ENCODE measurements around the gene ATAD5. TPM values are rescaled to one million over a fixed set of nuclear protein-coding genes. Genes with fewer than 3 reads are reported as not detected.
"Not testable (repeated sequence)": the region's sequence is repeated elsewhere in the genome, so short reads cannot be mapped to it uniquely, and the experiment has no call there.

ATAD5 gene
- total RNA-seq, 1 donor from 2014 or later: 4.3 TPM

DNA sequence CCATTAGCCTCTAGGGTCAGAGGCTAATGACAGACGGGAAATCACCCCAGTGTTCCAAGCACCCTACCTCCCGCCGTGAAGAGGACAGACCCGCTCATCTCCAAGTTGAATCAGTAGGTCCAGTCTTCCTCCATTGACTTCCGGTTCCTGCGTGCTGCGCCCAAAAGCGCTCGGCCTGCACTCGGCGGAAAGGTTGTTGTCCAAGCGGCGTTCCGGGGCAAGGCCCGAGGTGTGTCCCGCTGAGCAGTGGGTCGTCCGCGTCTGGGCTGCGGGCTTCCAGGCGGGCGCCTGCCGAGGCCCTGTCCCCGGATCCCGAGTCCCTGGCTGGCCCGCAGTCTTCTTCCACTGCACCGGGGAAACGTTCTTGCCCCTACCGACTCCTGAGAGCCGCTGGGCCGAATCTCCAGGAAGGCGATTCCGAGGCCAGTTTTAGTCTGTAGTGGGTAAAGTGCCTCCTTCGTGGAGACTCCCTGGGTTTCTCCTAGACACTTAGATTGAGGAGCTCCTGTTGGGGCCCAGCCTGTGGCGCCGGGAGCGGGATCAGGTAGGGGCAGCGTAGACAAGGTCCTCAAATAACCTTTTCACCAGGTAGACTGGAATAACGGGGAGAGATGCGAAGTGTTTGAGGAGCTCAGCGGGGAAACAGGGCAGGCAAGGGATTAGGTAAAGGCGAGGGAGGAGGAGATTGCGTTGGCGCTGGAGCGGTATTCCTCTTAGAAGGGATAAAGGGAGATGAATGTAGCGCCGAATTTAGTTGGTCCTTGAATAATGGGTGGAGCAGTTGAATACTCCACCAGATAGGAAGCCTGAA lies 74.5 kb downstream of the ATAD5 start, which contains the start of gene TEFM:
Gene TEFM, minus strand, starts transcription at position 138 of the 811 bp plus-strand sequence. Its CDS starts 40 bp downstream, at position 98.
- peak; percentile 67 for DNase-seq (ENCODE audit: low read depth, low spot score)

DNA sequence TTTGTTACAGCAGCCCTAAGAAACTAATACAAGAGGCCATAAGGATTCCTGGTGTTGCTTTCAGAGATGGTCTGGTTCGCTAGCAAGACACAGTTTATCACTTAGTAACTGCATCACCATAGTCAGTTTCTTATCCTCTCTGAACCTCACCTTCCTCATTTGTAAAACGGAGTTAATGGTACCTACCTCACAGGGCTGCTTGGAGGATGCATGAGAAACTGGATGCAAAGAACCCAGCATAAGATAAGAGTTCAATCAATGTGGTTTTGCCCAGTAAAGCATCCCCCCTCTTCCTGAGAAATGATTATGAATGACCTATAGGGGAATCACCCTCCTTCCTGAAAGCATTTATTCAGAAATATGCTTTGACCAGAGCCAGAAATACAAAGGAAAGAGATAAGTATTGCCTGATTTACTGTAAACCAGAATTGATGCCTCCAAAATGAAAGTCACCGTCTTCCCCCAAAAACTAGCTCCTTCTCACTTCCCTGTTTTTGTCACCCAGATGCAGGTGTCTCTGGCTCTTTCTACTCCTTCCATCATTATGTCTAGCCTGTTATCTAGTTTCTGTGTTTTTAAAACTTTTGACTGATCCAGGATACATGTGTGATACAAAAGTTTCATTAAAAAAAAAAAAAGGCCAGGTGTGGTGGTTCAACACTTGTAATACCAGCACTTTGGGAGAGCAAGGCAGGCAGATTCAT lies 77.1 kb downstream of the ATAD5 start:
- no peak for DNase-seq (ENCODE audit: low read depth, low spot score)

- not testable (repeated sequence) for DNase-seq (ENCODE audit: low read depth, low spot score)
Measured at GRCh38 chr17:30910151-30910550, 78.4 kb downstream of the ATAD5 start.

GRCh38 chr17:30913955-30914354 lies 82.2 kb downstream of the ATAD5 start:
- DNase-seq (ENCODE audit: low read depth, low spot score): no peak

DNA sequence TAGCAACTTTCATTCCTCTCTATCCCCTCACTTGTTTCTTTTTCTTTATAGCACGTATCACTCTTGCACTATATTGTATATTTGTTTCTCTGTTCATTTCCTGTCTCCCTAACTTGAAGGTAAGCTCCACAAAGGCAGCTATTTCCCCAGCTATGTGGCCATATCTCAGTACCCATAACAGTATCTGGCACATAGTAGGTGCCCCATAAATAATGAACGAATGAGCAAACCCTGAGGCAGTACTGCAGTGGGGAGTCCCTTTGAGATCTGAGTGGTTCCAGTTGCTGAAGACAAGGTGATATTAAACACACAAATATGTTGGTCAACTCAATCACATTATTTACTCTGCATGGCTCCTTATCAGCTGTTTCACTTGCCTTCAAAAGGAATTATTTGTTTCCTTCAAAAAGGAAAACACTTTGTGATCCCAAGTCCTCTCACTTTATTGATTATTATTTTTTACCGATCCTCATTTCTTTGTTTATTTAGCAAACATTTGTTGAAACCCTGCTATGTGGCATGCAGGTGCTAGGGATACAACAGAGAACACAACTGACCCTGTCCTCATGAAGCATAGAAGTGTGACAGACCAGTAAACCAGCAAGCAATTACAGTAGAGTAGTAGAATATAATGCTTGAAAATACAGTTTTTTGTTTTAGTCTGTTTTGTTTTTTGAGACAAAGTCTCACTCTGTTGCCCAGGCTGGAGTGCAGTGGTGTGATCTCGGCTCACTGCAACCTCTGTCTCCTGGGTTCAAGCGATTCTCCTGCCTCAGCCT lies 84.3 kb downstream of the ATAD5 start:
- DNase-seq (ENCODE audit: low read depth, low spot score): no peak

DNA sequence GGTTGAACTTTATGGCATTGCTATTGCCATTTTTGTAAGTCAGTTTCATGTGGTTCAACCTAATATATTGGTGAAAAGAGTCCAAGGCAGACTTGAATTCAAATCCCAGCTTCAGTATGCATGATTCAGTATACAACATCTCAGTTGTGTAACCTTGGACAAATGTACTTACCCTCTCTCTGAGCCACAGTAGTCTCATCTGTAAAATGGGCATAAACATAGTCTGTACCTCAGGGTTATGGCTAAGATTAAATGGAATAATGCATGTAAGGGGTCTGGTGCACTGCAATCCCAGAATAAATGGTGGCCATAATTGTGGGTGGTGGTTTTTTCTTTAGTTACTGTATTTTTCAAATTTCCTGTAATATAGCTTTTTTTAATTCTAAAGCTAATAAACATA lies 85.3 kb downstream of the ATAD5 start:
- no peak for DNase-seq (ENCODE audit: low read depth, low spot score)

DNA sequence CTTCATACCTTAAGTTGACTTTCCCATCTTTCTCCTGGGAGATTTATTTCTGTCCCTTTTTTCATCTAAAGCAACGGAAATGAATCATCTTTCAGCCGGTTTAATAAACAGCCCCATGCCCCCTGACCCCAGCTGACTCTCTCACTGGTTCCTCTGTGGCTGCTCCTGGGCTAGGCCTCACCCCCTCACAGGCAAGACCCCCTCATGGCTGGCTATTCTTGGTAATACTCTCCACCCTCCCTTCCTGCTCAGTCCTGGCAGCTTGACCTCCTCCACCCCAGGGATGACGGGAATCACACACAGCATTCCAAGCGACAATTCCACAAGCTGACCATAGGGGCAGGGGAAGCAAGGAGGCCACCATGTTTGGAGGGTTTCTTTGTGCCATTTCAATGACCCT lies 88.5 kb downstream of the ATAD5 start:
- DNase-seq (ENCODE audit: low read depth, low spot score): no peak

GRCh38 chr17:30920683-30921543 lies 89.1 kb downstream of the ATAD5 start:
- no peak for DNase-seq (ENCODE audit: low read depth, low spot score)

- DNase-seq (ENCODE audit: low read depth, low spot score): no peak
Measured at GRCh38 chr17:30921544-30922196, 89.9 kb downstream of the ATAD5 start, which contains the start of gene ADAP2. Gene ADAP2, plus strand, starts transcription at chr17:30921945. Its CDS starts 70 bp downstream, at chr17:30922015.

GRCh38 chr17:30922235-30923030 lies 90.7 kb downstream of the ATAD5 start:
- no peak for DNase-seq (ENCODE audit: low read depth, low spot score)

GRCh38 chr17:30924341-30924740 lies 92.6 kb downstream of the ATAD5 start:
- DNase-seq (ENCODE audit: low read depth, low spot score): no peak

GRCh38 chr17:30926516-30926915 lies 94.8 kb downstream of the ATAD5 start:
- DNase-seq (ENCODE audit: low read depth, low spot score): no peak

DNA sequence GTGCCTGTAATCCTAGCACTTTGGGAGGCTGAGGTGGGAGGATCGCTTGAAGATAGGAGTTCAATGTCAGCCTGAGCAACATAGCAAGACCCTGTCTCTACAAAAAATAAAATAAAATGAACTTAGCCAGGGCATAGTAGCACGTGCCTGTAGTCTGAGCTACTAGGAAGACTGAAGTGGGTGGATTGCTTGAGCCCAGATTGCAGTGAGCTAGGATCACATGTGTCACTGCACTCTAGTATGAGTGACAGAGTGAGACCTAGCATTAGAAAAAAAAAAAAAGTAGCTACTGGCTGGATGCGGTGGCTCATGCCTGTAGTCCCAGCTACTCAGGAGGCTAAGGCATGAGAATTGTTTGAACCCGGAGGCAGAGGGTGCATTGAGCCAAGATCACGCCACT lies 96.0 kb downstream of the ATAD5 start:
- no peak for DNase-seq (ENCODE audit: low read depth, low spot score)

DNA sequence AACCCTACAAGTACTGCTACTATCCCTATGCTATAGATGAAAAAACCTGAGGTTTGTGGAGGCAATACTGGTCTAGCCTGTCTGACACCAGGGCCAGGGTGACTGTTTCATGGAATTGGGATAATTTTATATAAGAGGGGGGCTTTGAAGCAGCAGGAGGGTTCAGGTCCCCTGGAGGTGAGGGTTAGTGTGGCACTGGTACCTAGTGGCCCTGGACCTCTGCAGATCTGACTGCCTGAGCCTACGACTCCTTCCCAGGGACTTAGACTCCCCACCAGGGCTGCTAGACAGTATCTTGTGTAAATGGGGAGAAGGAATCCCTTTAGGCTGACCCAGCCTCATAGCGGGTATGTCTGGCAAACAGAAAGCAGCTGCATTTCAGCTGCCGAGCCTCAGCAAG lies 96.8 kb downstream of the ATAD5 start:
- DNase-seq (ENCODE audit: low read depth, low spot score): no peak

GRCh38 chr17:30929081-30929633 lies 97.4 kb downstream of the ATAD5 start:
- no peak for DNase-seq (ENCODE audit: low read depth, low spot score)

- not testable (repeated sequence) for DNase-seq (ENCODE audit: low read depth, low spot score)
Measured at GRCh38 chr17:30929861-30930260, 98.1 kb downstream of the ATAD5 start.

- no peak for DNase-seq (ENCODE audit: low read depth, low spot score)
Measured at GRCh38 chr17:30930495-30930894, 98.7 kb downstream of the ATAD5 start.

DNA sequence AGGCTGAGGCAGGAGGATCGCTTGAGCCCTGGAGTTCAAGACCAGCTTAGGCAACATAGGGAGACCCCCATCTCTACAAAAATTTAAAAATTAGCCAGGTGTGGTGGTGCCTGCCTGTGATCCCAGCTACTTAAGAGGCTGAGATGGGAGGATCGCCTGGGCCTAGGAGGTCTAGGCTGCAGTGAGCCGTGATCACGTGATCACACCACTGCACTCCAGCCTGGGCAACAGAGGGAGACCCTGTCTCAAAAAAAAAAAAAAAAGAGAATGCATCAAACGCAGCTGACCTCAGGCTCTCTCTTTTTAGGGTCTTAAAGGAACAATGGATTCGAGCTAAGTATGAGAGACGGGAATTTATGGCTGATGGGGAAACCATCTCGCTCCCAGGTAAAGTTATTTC lies 99.8 kb downstream of the ATAD5 start:
- DNase-seq (ENCODE audit: low read depth, low spot score): not testable (repeated sequence)

GRCh38 chr17:30933966-30934365 lies 102.2 kb downstream of the ATAD5 start:
- no peak for DNase-seq (ENCODE audit: low read depth, low spot score)

Data from pulmonary artery endothelial cell (primary cell).